Gastroesophageal sphincter (tissue), 4 donors: Measurements from ENCODE around the gene BCAR3. TPM values are rescaled to one million over a fixed set of nuclear protein-coding genes. Genes with fewer than 3 reads are reported as not detected.

ENCODE experiments used
- ATAC-seq: fragments of 150-250 bp; one replicate; pipeline ENCODE4 v1.9.1; 2016; ENCODE audit warnings: mild to moderate bottlenecking, moderate library complexity
- H3K27ac ChIP-seq, 4 donors: fragments of 200-600 bp; sonication (generic) in 3 of 4; 1 replicate in 3 of 4; 2 replicates in 1 of 4; pipeline ENCODE4 v1.5.1; 2016 to 2019
- H3K27me3 ChIP-seq: fragments of 200-600 bp; sonication (generic); one replicate; pipeline ENCODE4 v1.5.1; 2019
- H3K36me3 ChIP-seq, 2 donors: fragments of 200-600 bp; sonication (generic); one replicate each; pipeline ENCODE4 v1.5.1; 2019; ENCODE audit warnings: control low read depth in 1 of 2
- H3K4me1 ChIP-seq, 3 donors: fragments of 200-600 bp; sonication (generic); 1 replicate in 2 of 3; 2 replicates in 1 of 3; pipeline ENCODE4 v1.5.1; 2016 to 2019; ENCODE audit warnings: control low read depth in 2 of 3
- H3K4me3 ChIP-seq, 2 donors: fragments of 200-600 bp; sonication (generic); one replicate each; pipeline ENCODE4 v1.5.1; 2019; ENCODE audit warnings: mild to moderate bottlenecking in 1 of 2, moderate library complexity in 1 of 2
- H3K9me3 ChIP-seq, 3 donors: fragments of 200-600 bp; sonication (generic); one replicate each; pipeline ENCODE4 v1.5.1; 2017 to 2019; ENCODE audit warnings: control low read depth in 2 of 3
- CTCF ChIP-seq, 4 experiments: fragments of 200-600 bp in 2 of 4; fragments of 450-650 bp in 2 of 4; sonication (generic) in 1 of 4; IDR thresholded peaks; one replicate each; pipeline ENCODE4 v1.5.1; 2017 to 2019; ENCODE audit warnings: antibody characterized with exemption in 4 of 4, mild to moderate bottlenecking in 2 of 4, moderate library complexity in 2 of 4
- EP300 ChIP-seq: sonication (generic); formaldehyde crosslinking; IDR thresholded peaks from one replicate; pipeline ENCODE4 v1.6.1; 2017; ENCODE audit warnings: antibody characterized with exemption, mild to moderate bottlenecking
- POLR2A ChIP-seq, 2 donors: fragments of 450-650 bp; IDR thresholded peaks; one replicate each; pipeline ENCODE4 v1.6.1; 2017; ENCODE audit warnings: antibody characterized with exemption in 2 of 2, mild to moderate bottlenecking in 2 of 2, moderate library complexity in 1 of 2
- POLR2AphosphoS5 ChIP-seq: sonication (generic); formaldehyde crosslinking; IDR thresholded peaks from one replicate; pipeline ENCODE4 v1.6.1; 2017; ENCODE audit warnings: antibody characterized with exemption
- WGBS, 2 donors: methylation state at CpG; one replicate each; pipeline ENCODE4 v1.1.5; 2018; ENCODE audit warnings: low coverage in 1 of 2; 5-methylcytosine and 5-hydroxymethylcytosine counted together
- total RNA-seq, 4 donors: library from RNA; depleted of rRNA; stranded (reverse); fragments of >200 nt; gene quantifications; one replicate each; pipeline ENCODE4 v1.1.0, GENCODE V29; 2016

Gene BCAR3
- total RNA-seq, 4 donors from 2014 or later: 33.9 to 40.2 (median 38.3) TPM

GRCh38 chr1:93549811-93550210 lies 131.8 kb downstream of the BCAR3 start:
- Histone ChIP-seq H3K36me3 (peaks cover 0 to 23% of the 10 kb centered on the region in 2 donors), H3K27me3 (no peaks in the 10 kb centered on the region), H3K4me1 (peaks cover 2 to 25% (median 3%) of the 10 kb centered on the region in 3 donors), H3K4me3 (no peak overlapping the region), H3K27ac (no peak overlapping the region), H3K9me3 (no peaks in the 10 kb centered on the region)
- TF ChIP-seq POLR2AphosphoS5: no peak
- TF ChIP-seq CTCF (IDR thresholded peaks at IDR 0.05): no peak
- no peak for TF ChIP-seq EP300
- TF ChIP-seq POLR2A (IDR thresholded peaks at IDR 0.05): no peak
- WGBS, 2 donors: 84 to 86% methylated on average over 1 to 3 of the region's 4 CpGs
- ATAC-seq: no peak

GRCh38 chr1:93549131-93549530 lies 132.5 kb downstream of the BCAR3 start:
- 100% methylated on average over 1 of the region's 1 CpG; no CpG with 5 or more reads in 1 of the 2 donors for WGBS, 2 donors
- Histone ChIP-seq H3K27ac (no peak overlapping the region), H3K27me3 (no peaks in the 10 kb centered on the region), H3K36me3 (peaks cover 0 to 23% of the 10 kb centered on the region in 2 donors), H3K4me1 (peaks cover 0 to 18% (median 2%) of the 10 kb centered on the region in 3 donors), H3K9me3 (no peaks in the 10 kb centered on the region), H3K4me3 (no peak overlapping the region)
- no peak for ATAC-seq
- no peak for TF ChIP-seq POLR2AphosphoS5
- TF ChIP-seq POLR2A (IDR thresholded peaks at IDR 0.05): no peak
- TF ChIP-seq EP300: no peak
- TF ChIP-seq CTCF (IDR thresholded peaks at IDR 0.05): no peak

- Histone ChIP-seq H3K4me3 (no peak overlapping the region), H3K27ac (no peak overlapping the region), H3K4me1 (no peaks in the 10 kb centered on the region), H3K36me3 (peaks cover 0 to 23% of the 10 kb centered on the region in 2 donors), H3K9me3 (no peaks in the 10 kb centered on the region), H3K27me3 (no peaks in the 10 kb centered on the region)
- TF ChIP-seq EP300: no peak
- TF ChIP-seq CTCF (IDR thresholded peaks at IDR 0.05): no peak
- TF ChIP-seq POLR2AphosphoS5: no peak
- TF ChIP-seq POLR2A (IDR thresholded peaks at IDR 0.05): no peak
- 91 to 94% methylated on average over 1 to 3 of the region's 3 CpGs for WGBS, 2 donors
- ATAC-seq: no peak
Measured at GRCh38 chr1:93546162-93546863, 135.3 kb downstream of the BCAR3 start.

- no peak for ATAC-seq
- WGBS, 2 donors: 100% methylated on average over 1 of the region's 1 CpG
- no peaks in the 10 kb centered on the region for H3K9me3 ChIP-seq
- H3K27ac ChIP-seq: no peak overlapping the region
- H3K36me3 ChIP-seq: no peaks in the 10 kb centered on the region
- H3K27me3 ChIP-seq: no peaks in the 10 kb centered on the region
- no peaks in the 10 kb centered on the region for H3K4me1 ChIP-seq
- TF ChIP-seq POLR2AphosphoS5 (no peak), POLR2A (IDR thresholded peaks at IDR 0.05) (no peak), EP300 (no peak)
- H3K4me3 ChIP-seq: no peak overlapping the region
Measured at GRCh38 chr1:93542398-93542797, 139.2 kb downstream of the BCAR3 start.

GRCh38 chr1:93541045-93541444 lies 140.6 kb downstream of the BCAR3 start:
- no peak for ATAC-seq
- WGBS, 2 donors: 77 to 78% methylated on average over 4 of the region's 4 CpGs
- Histone ChIP-seq H3K9me3 (no peaks in the 10 kb centered on the region), H3K27ac (no peak overlapping the region), H3K4me3 (no peak overlapping the region), H3K4me1 (no peaks in the 10 kb centered on the region), H3K36me3 (no peaks in the 10 kb centered on the region), H3K27me3 (no peaks in the 10 kb centered on the region)
- no peak for TF ChIP-seq POLR2AphosphoS5
- no peak for TF ChIP-seq EP300
- TF ChIP-seq POLR2A (IDR thresholded peaks at IDR 0.05): no peak
- no peak for TF ChIP-seq CTCF (IDR thresholded peaks at IDR 0.05)
